Liver (tissue), 9 donors: ENCODE measurements around the gene TMPRSS3. TPM values are rescaled to one million over a fixed set of nuclear protein-coding genes. Genes with fewer than 3 reads are reported as not detected.

Experiments used
- DNase-seq: peaks from one replicate; pipeline ENCODE4 v3.0.0-alpha.2; 2017; ENCODE audit warnings: low spot score
- H3K27ac ChIP-seq, 2 donors: one replicate each; pipeline ENCODE4 v1.7.0; 2013; ENCODE audit warnings: inconsistent platforms in 2 of 2, low read length in 2 of 2, control low read depth in 1 of 2, low read depth in 1 of 2, mild to moderate bottlenecking in 1 of 2
- H3K27me3 ChIP-seq, 4 donors: one replicate each; pipeline versions ENCODE4 v1.6.1 to v1.7.0; 2013; ENCODE audit warnings: low read length in 3 of 4, inconsistent platforms in 1 of 4, mild to moderate bottlenecking in 1 of 4, moderate library complexity in 1 of 4; ENCODE audit not compliant: control insufficient read depth in 4 of 4, insufficient read depth in 4 of 4
- H3K36me3 ChIP-seq, 4 donors: one replicate each; pipeline versions ENCODE4 v1.6.1 to v1.7.0; 2013; ENCODE audit warnings: low read length in 3 of 4, mild to moderate bottlenecking in 3 of 4, low read depth in 1 of 4, moderate library complexity in 1 of 4; ENCODE audit not compliant: control insufficient read depth in 4 of 4, insufficient read depth in 3 of 4
- H3K4me1 ChIP-seq, 4 donors: one replicate each; pipeline versions ENCODE4 v1.6.1 to v1.7.0; 2013; ENCODE audit warnings: low read length in 3 of 4, mild to moderate bottlenecking in 3 of 4, moderate library complexity in 1 of 4; ENCODE audit not compliant: control insufficient read depth in 4 of 4, insufficient read depth in 4 of 4
- H3K4me3 ChIP-seq, 3 donors: one replicate each; pipeline versions ENCODE4 v1.6.1 to v1.7.0; 2013; ENCODE audit warnings: low read length in 3 of 3, control low read depth in 1 of 3, low read depth in 1 of 3, mild to moderate bottlenecking in 1 of 3
- H3K9ac ChIP-seq, 2 donors: one replicate each; pipeline ENCODE4 v1.7.0; 2013; ENCODE audit warnings: low read length in 2 of 2, mild to moderate bottlenecking in 2 of 2, moderate library complexity in 2 of 2, control low read depth in 1 of 2, low read depth in 1 of 2
- H3K9me3 ChIP-seq, 4 donors: one replicate each; pipeline versions ENCODE4 v1.6.1 to v1.7.0; 2013; ENCODE audit warnings: low read length in 3 of 4; ENCODE audit not compliant: control insufficient read depth in 4 of 4
- ATF3 ChIP-seq: IDR thresholded peaks from 2 replicates; pipeline ENCODE4 v1.6.1; 2016; ENCODE audit warnings: antibody characterized with exemption
- CTCF ChIP-seq: fragments of 150-350 bp; IDR thresholded peaks from 2 replicates; pipeline ENCODE4 v1.5.1; 2017; ENCODE audit warnings: improper control_type of control experiment, low read depth, low read length; ENCODE audit not compliant: missing input control
- EGR1 ChIP-seq, 2 donors: IDR thresholded peaks; 2 replicates each; pipeline ENCODE4 v1.6.1; 2016 to 2018; ENCODE audit warnings: antibody characterized with exemption in 2 of 2, low read depth in 2 of 2
- FOXA1 ChIP-seq: IDR thresholded peaks from 2 replicates; pipeline ENCODE4 v1.6.1; 2016; ENCODE audit warnings: antibody characterized with exemption
- FOXA2 ChIP-seq: IDR thresholded peaks from 2 replicates; pipeline ENCODE4 v1.6.1; 2016; ENCODE audit warnings: antibody characterized with exemption
- GABPA ChIP-seq, 2 donors: IDR thresholded peaks in 1 of 2; conservative IDR thresholded peaks in 1 of 2; 2 replicates each; pipeline ENCODE4 v1.6.1; 2016; ENCODE audit warnings: antibody characterized with exemption in 2 of 2, mild to moderate bottlenecking in 1 of 2, moderate library complexity in 1 of 2
- HNF4A ChIP-seq, 2 donors: conservative IDR thresholded peaks; 2 replicates each; pipeline ENCODE4 v1.6.1; 2016; ENCODE audit warnings: antibody characterized with exemption in 2 of 2, mild to moderate bottlenecking in 2 of 2
- HNF4G ChIP-seq: IDR thresholded peaks from 2 replicates; pipeline ENCODE4 v1.6.1; 2016; ENCODE audit warnings: antibody characterized with exemption
- JUND ChIP-seq, 2 donors: IDR thresholded peaks; 2 replicates each; pipeline ENCODE4 v1.6.1; 2016; ENCODE audit warnings: antibody characterized with exemption in 2 of 2
- MAX ChIP-seq: IDR thresholded peaks from 2 replicates; pipeline ENCODE4 v1.6.1; 2016; ENCODE audit warnings: antibody characterized with exemption
- NR2F2 ChIP-seq: IDR thresholded peaks from 2 replicates; pipeline ENCODE4 v1.6.1; 2016; ENCODE audit warnings: antibody characterized with exemption
- RAD21 ChIP-seq, 2 donors: IDR thresholded peaks; 2 replicates each; pipeline ENCODE4 v1.6.1; 2016; ENCODE audit warnings: antibody characterized with exemption in 2 of 2, mild to moderate bottlenecking in 2 of 2
- REST ChIP-seq: IDR thresholded peaks from 2 replicates; pipeline ENCODE4 v1.6.1; 2016; ENCODE audit warnings: antibody characterized with exemption, mild to moderate bottlenecking
- RXRA ChIP-seq, 2 donors: IDR thresholded peaks; 2 replicates each; pipeline ENCODE4 v1.6.1; 2017 to 2018; ENCODE audit warnings: antibody characterized with exemption in 2 of 2, mild to moderate bottlenecking in 1 of 2
- SP1 ChIP-seq: IDR thresholded peaks from 2 replicates; pipeline ENCODE4 v1.6.1; 2018; ENCODE audit warnings: antibody characterized with exemption, mild to moderate bottlenecking
- TAF1 ChIP-seq: conservative IDR thresholded peaks from 2 replicates; pipeline ENCODE4 v1.6.1; 2016; ENCODE audit warnings: antibody characterized with exemption, mild to moderate bottlenecking
- YY1 ChIP-seq: IDR thresholded peaks from 2 replicates; pipeline ENCODE4 v1.6.1; 2016; ENCODE audit warnings: antibody characterized with exemption, mild to moderate bottlenecking
- ZBTB33 ChIP-seq: IDR thresholded peaks from 2 replicates; pipeline ENCODE4 v1.6.1; 2016; ENCODE audit warnings: antibody characterized with exemption
- WGBS: extraction: QIAGEN DNeasy Blood & Tissue Kit; methylation state at CpG from one replicate; pipeline ENCODE4 v1.1.7; 2013; 5-methylcytosine and 5-hydroxymethylcytosine counted together
- polyA plus RNA-seq, 2 donors: library from polyadenylated mRNA; stranded (reverse) in 1 of 2; unstranded in 1 of 2; fragments of 200-250 nt in 1 of 2; fragments of >200 nt in 1 of 2; fragmentation: Nextera tagmentation in 1 of 2; extraction: Ambion mirVana in 1 of 2; gene quantifications; one replicate each; pipeline versions ENCODE4 v1.2.1 to v1.2.3, GENCODE V29; 2013 to 2015
- total RNA-seq, 2 donors: library from RNA; depleted of rRNA; stranded (reverse); fragments of >200 nt; gene quantifications; one replicate each; pipeline ENCODE4 v1.2.3, GENCODE V29; 2014
- donor health status: healthy.
- donor health status: healthy.
- donor health status: healthy.
- donor health status: healthy.
- donor health status: healthy.

Gene TMPRSS3
- total and polyA plus RNA-seq, 4 donors = 0.25 to 0.50 TPM; not detected in 2

- DNase-seq = no peak
- no peaks in the 10 kb centered on the region for H3K27me3 ChIP-seq
- no peaks in the 10 kb centered on the region for H3K36me3 ChIP-seq
- TF ChIP-seq YY1 = no peak
- no peak for TF ChIP-seq MAX
- no peak for TF ChIP-seq FOXA1
- no peak for TF ChIP-seq HNF4A (conservative IDR thresholded peaks at IDR 0.05)
- no peak for TF ChIP-seq NR2F2
- no peak for TF ChIP-seq HNF4G
- TF ChIP-seq SP1 = no peak
- TF ChIP-seq ZBTB33 = no peak
- TF ChIP-seq RAD21 (IDR thresholded peaks at IDR 0.05) = no peak
- TF ChIP-seq JUND (IDR thresholded peaks at IDR 0.05) = no peak
- no peak for TF ChIP-seq ATF3
- no peak for TF ChIP-seq REST
- TF ChIP-seq RXRA (IDR thresholded peaks at IDR 0.05) = no peak
- TF ChIP-seq FOXA2 = no peak
- no peak for TF ChIP-seq TAF1
- no peak for TF ChIP-seq EGR1 (IDR thresholded peaks at IDR 0.05; ENCODE audit: low read depth in 2 of 2)
- no peak for TF ChIP-seq GABPA (IDR thresholded peaks at IDR 0.05 in 1 of 2, conservative IDR thresholded peaks at IDR 0.05 in 1 of 2)
- no peak for TF ChIP-seq CTCF
- WGBS = 95% methylated on average over 1 of the region's 1 CpG
- no peak overlapping the region for H3K4me3 ChIP-seq
- H3K27ac ChIP-seq = no peak overlapping the region
- H3K4me1 ChIP-seq = no peaks in the 10 kb centered on the region
- H3K9me3 ChIP-seq = peaks cover 0 to 3% (median 0%) of the 10 kb centered on the region in 4 donors
- no peak overlapping the region for H3K9ac ChIP-seq
Observed at GRCh38 chr21:42429021-42429420, 33.2 kb upstream of the TMPRSS3 start.
